Mesendoderm (in vitro differentiated cells): Measurements from ENCODE around the gene IGSF9.

ENCODE experiments used
- DNase-seq: peaks from one replicate; pipeline ENCODE4 v3.0.0; 2013
- H2AK5ac ChIP-seq: 2 replicates; pipeline ENCODE4 v1.6.1; 2013; ENCODE audit warnings: low read length, inconsistent platforms
- H2BK120ac ChIP-seq: 2 replicates; pipeline ENCODE4 v1.6.1; 2013; ENCODE audit warnings: low read depth, mild to moderate bottlenecking, low read length, moderate library complexity, mixed read lengths
- H2BK15ac ChIP-seq: replicated peaks from 2 replicates; pipeline ENCODE4 v1.6.1; 2013; ENCODE audit warnings: low read depth, mild to moderate bottlenecking, moderate library complexity
- H2BK5ac ChIP-seq: 2 replicates; pipeline ENCODE4 v1.6.1; 2013; ENCODE audit warnings: low read length, inconsistent platforms
- H3K18ac ChIP-seq: 2 replicates; pipeline ENCODE4 v1.6.1; 2013; ENCODE audit warnings: mild to moderate bottlenecking, low read length, mixed read lengths
- H3K23ac ChIP-seq: one replicate; pipeline ENCODE4 v1.6.1; 2013; ENCODE audit warnings: low read length
- H3K27ac ChIP-seq: 2 replicates; pipeline ENCODE4 v1.5.1; 2013; ENCODE audit warnings: low read depth, mild to moderate bottlenecking, inconsistent platforms, low read length, moderate library complexity
- H3K27me3 ChIP-seq: 2 replicates; pipeline ENCODE4 v1.6.1; 2013; ENCODE audit warnings: low read length, control low read depth, mild to moderate bottlenecking, inconsistent platforms; ENCODE audit not compliant: insufficient read depth, poor library complexity
- H3K36me3 ChIP-seq: 2 replicates; pipeline ENCODE4 v1.6.1; 2013; ENCODE audit warnings: low read length, inconsistent platforms; ENCODE audit not compliant: control insufficient read depth, insufficient read depth
- H3K4ac ChIP-seq: one replicate; pipeline ENCODE4 v1.6.1; 2013; ENCODE audit warnings: low read depth, mild to moderate bottlenecking, low read length, moderate library complexity
- H3K4me1 ChIP-seq: 2 replicates; pipeline ENCODE4 v1.6.1; 2013; ENCODE audit warnings: low read depth, low read length, inconsistent platforms; ENCODE audit not compliant: control insufficient read depth
- H3K4me2 ChIP-seq: 2 replicates; pipeline ENCODE4 v1.6.1; 2013; ENCODE audit warnings: low read length
- H3K4me3 ChIP-seq: 2 replicates; pipeline ENCODE4 v1.5.1; 2013; ENCODE audit warnings: mild to moderate bottlenecking, low read length
- H3K56ac ChIP-seq: one replicate; pipeline ENCODE4 v1.6.1; 2013; ENCODE audit warnings: low read length
- H3K79me1 ChIP-seq: 2 replicates; pipeline ENCODE4 v1.6.1; 2013; ENCODE audit warnings: low read length, inconsistent platforms
- H3K79me2 ChIP-seq: 2 replicates; pipeline ENCODE4 v1.6.1; 2013; ENCODE audit warnings: mild to moderate bottlenecking, low read length; ENCODE audit not compliant: control insufficient read depth, insufficient read depth
- H3K9ac ChIP-seq: 2 replicates; pipeline ENCODE4 v1.6.1; 2013; ENCODE audit warnings: low read length, inconsistent platforms
- H4K5ac ChIP-seq: one replicate; pipeline ENCODE4 v1.6.1; 2013; ENCODE audit warnings: low read length
- H4K8ac ChIP-seq: one replicate; pipeline ENCODE4 v1.6.1; 2013; ENCODE audit warnings: low read depth, mild to moderate bottlenecking, control low read depth, low read length, moderate library complexity
- WGBS: extraction: QIAGEN DNeasy Blood & Tissue Kit; methylation state at CpG from one replicate; pipeline ENCODE4 v1.1.7; 2013; ENCODE audit warnings: low lambda C conversion rate, missing lambda C conversion rate; ENCODE audit not compliant: insufficient coverage; ENCODE audit errors: extremely low coverage; 5-methylcytosine and 5-hydroxymethylcytosine counted together

Gene IGSF9

GRCh38 chr1:159943278-159943640 lies 2.2 kb downstream of the IGSF9 start:
- no peak overlapping the region for H2BK5ac ChIP-seq
- H3K4me1 ChIP-seq = peaks cover 6% of the 10 kb centered on the region
- no peaks in the 10 kb centered on the region for H3K36me3 ChIP-seq
- no peak overlapping the region for H2BK15ac ChIP-seq
- no peak overlapping the region for H4K5ac ChIP-seq
- H3K27me3 ChIP-seq = no peaks in the 10 kb centered on the region
- no peak for DNase-seq
- H2BK120ac ChIP-seq = no peak overlapping the region
- H3K4me3 ChIP-seq = no peak overlapping the region
- H3K79me1 ChIP-seq = peaks cover 2% of the 10 kb centered on the region
- no peak overlapping the region for H3K4ac ChIP-seq
- H3K18ac ChIP-seq = no peak overlapping the region
- H3K79me2 ChIP-seq = peaks cover 1% of the 10 kb centered on the region
- no peak overlapping the region for H3K9ac ChIP-seq
- H3K27ac ChIP-seq = no peak overlapping the region
- no peak overlapping the region for H2AK5ac ChIP-seq
- no CpG with 5 or more reads among the region's 5 CpGs for WGBS
- H3K56ac ChIP-seq = no peak overlapping the region
- H3K23ac ChIP-seq = no peak overlapping the region
- no peak overlapping the region for H4K8ac ChIP-seq
- no peak overlapping the region for H3K4me2 ChIP-seq

- H3K4me1 ChIP-seq = peaks cover 6% of the 10 kb centered on the region
- no peak overlapping the region for H4K5ac ChIP-seq
- H3K4me2 ChIP-seq = no peak overlapping the region
- H2AK5ac ChIP-seq = no peak overlapping the region
- H2BK5ac ChIP-seq = no peak overlapping the region
- H3K27ac ChIP-seq = no peak overlapping the region
- H3K79me1 ChIP-seq = peaks cover 2% of the 10 kb centered on the region
- no peak overlapping the region for H3K4ac ChIP-seq
- no peak overlapping the region for H3K4me3 ChIP-seq
- H3K56ac ChIP-seq = peak overlapping the region; percentile 34
- no peak overlapping the region for H2BK120ac ChIP-seq
- H3K36me3 ChIP-seq = no peaks in the 10 kb centered on the region
- H3K18ac ChIP-seq = no peak overlapping the region
- H3K9ac ChIP-seq = no peak overlapping the region
- H3K79me2 ChIP-seq = peaks cover 1% of the 10 kb centered on the region
- no peak overlapping the region for H3K23ac ChIP-seq
- H2BK15ac ChIP-seq = no peak overlapping the region
- H4K8ac ChIP-seq = no peak overlapping the region
- no CpG with 5 or more reads among the region's 15 CpGs for WGBS
- DNase-seq = no peak
- no peaks in the 10 kb centered on the region for H3K27me3 ChIP-seq
Measured at GRCh38 chr1:159942632-159943277, 2.7 kb downstream of the IGSF9 start.

- H2BK120ac ChIP-seq = no peak overlapping the region
- H2BK5ac ChIP-seq = no peak overlapping the region
- peak overlapping the region; percentile 45 for H3K23ac ChIP-seq
- no peak overlapping the region for H3K9ac ChIP-seq
- DNase-seq = no peak
- H3K79me1 ChIP-seq = peaks cover 2% of the 10 kb centered on the region
- H4K8ac ChIP-seq = no peak overlapping the region
- H3K56ac ChIP-seq = peak overlapping the region; percentile 34
- no peaks in the 10 kb centered on the region for H3K27me3 ChIP-seq
- no peak overlapping the region for H4K5ac ChIP-seq
- H2AK5ac ChIP-seq = no peak overlapping the region
- H3K4me3 ChIP-seq = no peak overlapping the region
- H3K18ac ChIP-seq = no peak overlapping the region
- H3K36me3 ChIP-seq = no peaks in the 10 kb centered on the region
- no CpG with 5 or more reads among the region's 15 CpGs for WGBS
- no peak overlapping the region for H3K4ac ChIP-seq
- no peak overlapping the region for H2BK15ac ChIP-seq
- H3K79me2 ChIP-seq = peaks cover 1% of the 10 kb centered on the region
- H3K4me2 ChIP-seq = no peak overlapping the region
- no peak overlapping the region for H3K27ac ChIP-seq
- H3K4me1 ChIP-seq = peaks cover 10% of the 10 kb centered on the region
Measured at GRCh38 chr1:159941591-159942560, 3.5 kb downstream of the IGSF9 start.

GRCh38 chr1:159941141-159941540 lies 4.3 kb downstream of the IGSF9 start:
- H2AK5ac ChIP-seq = no peak overlapping the region
- H3K56ac ChIP-seq = peak overlapping the region; percentile 34
- no peak overlapping the region for H2BK15ac ChIP-seq
- H2BK120ac ChIP-seq = no peak overlapping the region
- peak; percentile 89 for DNase-seq
- peaks cover 8% of the 10 kb centered on the region for H3K4me1 ChIP-seq
- H3K9ac ChIP-seq = no peak overlapping the region
- no peak overlapping the region for H3K4ac ChIP-seq
- no peak overlapping the region for H4K8ac ChIP-seq
- H2BK5ac ChIP-seq = no peak overlapping the region
- H3K4me2 ChIP-seq = no peak overlapping the region
- no peak overlapping the region for H3K18ac ChIP-seq
- H3K79me2 ChIP-seq = peaks cover 1% of the 10 kb centered on the region
- no peak overlapping the region for H3K23ac ChIP-seq
- WGBS = no CpG with 5 or more reads among the region's 5 CpGs
- no peak overlapping the region for H3K27ac ChIP-seq
- no peaks in the 10 kb centered on the region for H3K27me3 ChIP-seq
- no peak overlapping the region for H3K4me3 ChIP-seq
- H3K36me3 ChIP-seq = no peaks in the 10 kb centered on the region
- no peak overlapping the region for H4K5ac ChIP-seq
- H3K79me1 ChIP-seq = peaks cover 2% of the 10 kb centered on the region

- H4K8ac ChIP-seq = no peak overlapping the region
- no peak overlapping the region for H3K27ac ChIP-seq
- H3K4ac ChIP-seq = no peak overlapping the region
- peaks cover 2% of the 10 kb centered on the region for H3K79me1 ChIP-seq
- no peak overlapping the region for H3K18ac ChIP-seq
- no CpG with 5 or more reads among the region's 11 CpGs for WGBS
- H3K27me3 ChIP-seq = no peaks in the 10 kb centered on the region
- H2BK5ac ChIP-seq = no peak overlapping the region
- H2BK120ac ChIP-seq = no peak overlapping the region
- H3K79me2 ChIP-seq = peaks cover 1% of the 10 kb centered on the region
- no peaks in the 10 kb centered on the region for H3K36me3 ChIP-seq
- H3K56ac ChIP-seq = peak overlapping the region; percentile 15
- no peak overlapping the region for H3K4me3 ChIP-seq
- H2AK5ac ChIP-seq = no peak overlapping the region
- no peak overlapping the region for H3K4me2 ChIP-seq
- no peak overlapping the region for H2BK15ac ChIP-seq
- H3K9ac ChIP-seq = no peak overlapping the region
- DNase-seq = no peak
- H4K5ac ChIP-seq = no peak overlapping the region
- peaks cover 7% of the 10 kb centered on the region for H3K4me1 ChIP-seq
- H3K23ac ChIP-seq = no peak overlapping the region
Measured at GRCh38 chr1:159940006-159940620, 5.3 kb downstream of the IGSF9 start.
